GM18511 (cell line): ENCODE results near the gene UBE2J2.

Experiments used
- ATAC-seq: cut with Tn5 transposase; IDR thresholded peaks from one replicate; pipeline ENCODE4 v1.9.1; 2021; ENCODE audit warnings: mild to moderate bottlenecking, moderate library complexity; ENCODE audit not compliant: unreplicated experiment

The UBE2J2 gene

DNA sequence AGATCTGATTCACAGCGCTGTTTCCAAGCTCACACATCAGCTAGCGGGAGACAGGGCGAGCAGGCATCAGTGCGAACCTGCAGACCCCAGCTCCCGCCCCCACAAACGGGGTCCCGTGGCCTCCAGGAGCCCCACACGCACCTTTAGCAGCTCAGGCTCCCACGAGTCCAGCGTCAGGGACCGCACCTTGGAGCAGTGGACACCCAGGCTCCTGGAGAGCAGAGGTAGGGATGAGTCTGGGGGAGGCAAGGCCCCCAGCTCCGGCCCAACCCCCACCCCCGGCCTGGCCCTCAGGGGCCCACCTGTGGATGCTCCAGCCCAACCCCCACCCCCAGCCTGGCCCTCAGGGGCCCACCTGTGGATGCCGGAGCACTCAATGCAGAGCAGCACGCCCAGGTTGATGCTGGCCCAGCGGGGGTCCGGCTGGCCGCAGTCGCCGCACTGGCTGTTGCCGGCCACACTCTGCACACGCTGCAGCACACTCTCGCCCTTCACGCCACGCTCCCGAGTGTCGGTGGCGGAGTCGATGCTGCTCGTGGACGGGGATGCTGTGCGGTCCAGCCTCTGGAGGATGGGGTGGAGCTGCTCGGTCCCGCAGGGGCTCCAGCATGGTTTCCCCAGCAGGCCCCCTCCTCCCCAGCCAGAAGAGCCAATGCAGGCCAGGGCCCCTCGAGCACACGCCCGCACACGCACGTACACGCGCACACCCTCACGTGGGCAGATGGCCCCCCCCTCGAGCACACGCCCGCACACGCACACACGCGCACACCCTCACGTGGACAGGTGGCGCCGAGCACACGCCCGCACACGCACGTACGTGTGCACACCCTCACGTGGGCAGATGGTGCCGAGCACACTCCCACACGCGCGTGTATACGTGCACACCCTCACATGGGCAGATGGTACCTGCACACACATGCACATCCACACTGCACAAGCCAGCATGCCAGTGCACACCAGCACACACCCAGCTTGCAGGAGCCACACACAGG is 22.7 kb upstream of the UBE2J2 start:
- no peak for ATAC-seq

DNA sequence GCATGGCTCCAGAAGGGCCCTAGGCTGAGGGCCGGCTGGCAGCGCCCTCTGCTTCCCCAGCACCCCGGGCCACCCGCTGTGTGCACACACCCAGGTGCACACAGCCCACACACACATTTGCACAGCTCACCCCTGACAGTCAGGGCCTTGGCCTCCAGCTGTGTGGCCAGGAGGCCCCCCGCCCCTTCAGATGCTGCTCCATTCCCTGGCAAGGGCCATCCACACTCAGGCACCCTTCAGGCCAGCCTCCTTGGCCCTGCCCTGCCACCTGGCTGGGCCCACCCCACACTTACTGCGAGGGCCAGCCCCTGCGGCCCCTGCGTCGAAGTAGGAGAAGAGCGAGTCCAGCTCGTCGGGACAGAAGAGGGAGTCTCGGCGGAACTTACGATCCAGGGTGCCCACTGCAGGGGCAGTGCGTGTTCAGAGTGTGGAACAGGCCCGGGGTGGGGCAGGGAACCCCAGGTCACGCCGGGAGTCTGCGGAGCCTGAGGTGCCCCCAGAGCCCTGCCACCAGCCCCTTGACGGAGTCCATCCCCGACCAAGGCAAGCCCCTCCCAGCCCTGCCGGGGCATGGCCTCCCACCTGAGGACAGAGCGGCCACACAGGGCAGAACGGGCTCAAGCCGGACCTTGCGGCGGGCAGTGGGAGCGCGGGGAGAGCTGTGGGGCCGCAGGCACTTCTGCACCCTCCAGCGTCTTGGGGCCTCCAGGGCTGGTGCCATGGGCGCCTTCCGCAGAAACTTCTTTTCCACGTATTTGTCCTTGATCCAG is 21.7 kb upstream of the UBE2J2 start:
- ATAC-seq, result no peak

DNA sequence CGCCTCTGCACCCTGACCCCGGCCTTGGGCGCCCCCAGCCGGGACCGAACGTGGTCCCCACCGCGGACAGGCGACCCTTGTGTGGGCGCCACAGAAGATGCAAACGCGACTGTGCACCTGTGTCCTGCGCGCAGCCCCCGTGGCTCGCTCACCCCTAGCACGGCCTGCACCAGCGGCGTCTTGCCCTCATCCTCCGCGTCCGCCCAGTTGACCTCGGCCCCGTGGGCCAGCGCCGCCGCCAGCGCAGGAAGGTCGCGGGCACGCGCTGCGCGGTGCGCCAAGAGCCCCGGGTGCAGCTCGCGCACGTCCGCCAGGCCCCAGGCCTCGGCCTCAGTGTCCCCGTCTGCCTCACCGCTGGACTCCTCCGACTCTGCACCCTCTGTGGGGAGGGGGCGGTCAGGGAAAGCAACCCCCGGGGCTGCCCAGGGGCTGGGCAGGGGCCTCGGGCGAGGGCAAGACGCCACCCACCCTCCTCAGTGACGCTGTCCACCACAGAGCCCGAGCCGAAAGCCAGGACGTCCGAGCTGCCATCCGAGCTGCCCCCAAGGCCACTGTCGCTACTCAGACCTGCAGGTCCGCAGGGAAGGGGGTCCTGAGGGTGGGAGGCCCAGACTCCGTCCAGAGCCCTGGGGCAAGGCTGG is 20.7 kb upstream of the UBE2J2 start:
- ATAC-seq, result no peak

DNA sequence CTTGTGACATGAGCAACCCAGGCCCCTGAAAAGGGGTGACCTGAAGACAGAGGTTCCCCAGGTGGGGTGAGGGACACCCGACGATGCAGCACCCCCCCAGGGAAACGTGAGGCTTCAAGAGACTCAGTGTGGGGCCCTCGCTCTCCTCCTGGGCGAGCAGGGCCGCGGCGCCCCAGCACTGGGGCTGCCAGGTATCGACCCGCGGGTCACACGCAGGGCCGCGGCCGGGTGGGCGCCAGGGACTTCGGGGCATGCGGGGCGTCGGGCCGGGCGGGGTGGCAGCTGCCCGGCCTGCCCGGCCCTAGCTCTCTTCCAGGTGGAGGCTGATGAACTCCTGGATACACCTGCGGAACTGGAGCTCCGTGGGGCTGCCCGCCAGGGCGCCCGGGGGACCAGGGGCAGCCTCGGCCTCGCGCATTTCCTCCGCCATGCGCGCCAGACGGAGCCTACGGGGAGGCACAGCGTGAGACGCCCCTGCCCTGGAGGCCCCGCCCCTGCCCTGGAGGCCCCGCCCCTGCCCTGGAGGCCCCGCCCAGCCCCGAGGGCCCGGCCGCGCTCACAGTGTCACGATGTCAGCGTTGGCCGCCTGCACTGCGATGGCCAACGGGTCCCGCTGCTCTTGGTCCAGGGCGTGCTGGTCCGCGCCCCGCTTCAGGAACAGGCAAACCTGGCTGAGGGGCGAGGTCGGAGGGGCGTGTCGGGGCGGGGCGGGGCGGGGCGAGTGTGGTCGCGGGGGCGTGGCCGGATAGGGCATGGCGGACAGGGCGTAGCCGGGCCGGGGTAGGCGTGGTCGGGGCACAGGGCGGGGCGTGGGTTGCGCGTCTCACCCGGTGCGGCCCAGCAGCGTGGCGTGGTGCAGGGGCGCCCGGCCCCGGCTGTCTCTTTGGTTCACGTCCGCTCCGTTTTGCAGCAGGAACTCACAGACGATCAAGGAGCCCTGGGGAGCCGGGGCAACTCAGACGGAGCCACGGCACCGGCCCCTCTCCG is 19.9 kb upstream of the UBE2J2 start:
- no peak for ATAC-seq

DNA sequence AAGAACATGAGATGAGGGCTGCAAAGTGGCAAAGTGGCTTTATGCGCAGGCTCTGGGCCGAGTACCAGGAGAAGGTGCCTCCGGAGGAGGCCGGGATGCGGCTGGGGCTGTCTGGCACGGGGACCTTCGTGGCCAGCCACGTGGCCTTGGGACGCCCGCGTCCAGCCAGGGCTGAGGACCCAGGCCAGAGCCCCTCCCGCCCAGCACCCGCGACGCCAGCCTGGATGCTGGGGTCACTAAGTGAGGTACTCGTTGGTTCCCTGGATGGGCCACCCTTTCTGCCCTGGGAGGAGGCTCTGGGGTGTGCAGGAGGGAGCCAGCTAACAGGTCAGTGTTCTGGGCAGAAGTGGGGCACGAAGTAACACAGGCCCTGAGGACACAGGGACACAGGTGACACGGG is 19.2 kb upstream of the UBE2J2 start:
- no peak for ATAC-seq

DNA sequence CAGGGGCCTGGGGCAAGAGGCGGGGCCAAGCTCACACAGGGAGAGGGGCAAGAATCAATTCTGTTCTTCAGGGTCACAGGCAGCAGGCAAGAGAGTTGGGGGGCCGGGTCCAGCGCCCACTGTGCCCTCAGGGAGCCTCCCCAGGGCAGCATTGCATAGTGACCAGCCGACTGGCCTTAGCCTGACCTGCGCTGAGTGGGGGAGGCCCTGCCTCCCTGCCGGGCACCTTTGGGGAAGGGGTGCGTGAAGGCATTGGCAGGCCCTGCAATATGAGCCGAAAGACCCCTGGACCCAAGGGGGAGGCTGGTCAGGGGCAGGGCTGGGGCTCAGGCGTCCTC is 18.8 kb upstream of the UBE2J2 start:
- ATAC-seq, result no peak

DNA sequence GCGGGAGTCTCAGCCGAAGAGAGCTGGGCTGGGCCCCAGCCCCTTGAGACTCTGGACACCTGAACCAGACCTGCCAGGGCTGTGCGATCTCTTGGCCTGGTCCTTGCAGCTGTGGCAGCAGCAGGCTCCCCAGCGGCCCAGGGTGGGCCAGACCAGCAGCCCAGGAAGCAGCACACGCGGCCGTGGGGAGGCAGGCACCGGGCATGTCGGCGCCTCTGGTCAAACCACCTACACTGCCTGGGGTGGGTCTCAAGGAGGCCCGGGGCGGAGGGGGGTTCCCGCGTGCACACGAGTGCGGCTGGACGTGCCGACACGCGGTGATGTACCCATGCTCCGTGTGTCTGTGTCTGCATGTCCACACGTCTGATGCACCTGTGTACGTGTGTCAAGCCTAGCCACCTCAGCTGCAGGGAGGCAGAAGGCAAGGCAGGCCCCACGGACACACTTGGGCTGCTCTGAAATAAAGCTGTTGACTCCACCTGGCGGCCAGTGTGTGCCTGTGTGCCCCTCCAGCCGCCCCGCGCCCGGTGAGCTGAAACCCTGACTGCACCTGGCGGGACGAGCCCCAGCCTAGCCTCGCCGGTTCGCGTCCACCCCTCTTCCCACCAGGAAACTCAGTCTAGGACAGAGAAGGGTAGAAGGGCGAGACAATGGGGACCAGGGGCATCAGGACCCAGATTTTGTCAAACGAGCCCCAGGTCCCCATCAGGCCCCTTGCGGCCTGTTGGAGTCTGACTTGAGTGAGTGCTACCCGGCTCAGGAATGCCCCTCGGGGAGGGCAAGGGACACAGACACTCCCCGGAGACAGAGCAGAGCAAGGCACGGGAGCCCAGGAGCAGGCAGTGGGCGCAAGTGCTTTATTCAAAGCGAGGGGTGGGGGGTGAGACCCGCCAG is 18.1 kb upstream of the UBE2J2 start:
- peak; percentile 56 for ATAC-seq

DNA sequence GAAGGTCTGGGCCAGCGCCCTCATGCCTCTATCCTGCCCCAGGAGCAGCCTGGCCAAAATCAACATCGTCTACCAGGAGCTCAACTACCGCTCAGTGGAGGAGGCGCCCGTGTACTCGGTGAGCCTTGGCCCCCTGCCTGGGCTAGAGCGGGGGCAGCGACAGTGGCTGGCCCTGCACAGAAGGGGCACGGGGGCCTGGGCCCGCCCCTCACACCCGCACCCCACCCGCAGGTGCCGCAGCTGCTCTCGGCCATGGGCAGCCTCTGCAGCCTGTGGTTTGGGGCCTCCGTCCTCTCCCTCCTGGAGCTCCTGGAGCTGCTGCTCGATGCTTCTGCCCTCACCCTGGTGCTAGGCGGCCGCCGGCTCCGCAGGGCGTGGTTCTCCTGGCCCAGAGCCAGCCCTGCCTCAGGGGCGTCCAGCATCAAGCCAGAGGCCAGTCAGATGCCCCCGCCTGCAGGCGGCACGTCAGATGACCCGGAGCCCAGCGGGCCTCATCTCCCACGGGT is 17.4 kb upstream of the UBE2J2 start:
- no peak for ATAC-seq

DNA sequence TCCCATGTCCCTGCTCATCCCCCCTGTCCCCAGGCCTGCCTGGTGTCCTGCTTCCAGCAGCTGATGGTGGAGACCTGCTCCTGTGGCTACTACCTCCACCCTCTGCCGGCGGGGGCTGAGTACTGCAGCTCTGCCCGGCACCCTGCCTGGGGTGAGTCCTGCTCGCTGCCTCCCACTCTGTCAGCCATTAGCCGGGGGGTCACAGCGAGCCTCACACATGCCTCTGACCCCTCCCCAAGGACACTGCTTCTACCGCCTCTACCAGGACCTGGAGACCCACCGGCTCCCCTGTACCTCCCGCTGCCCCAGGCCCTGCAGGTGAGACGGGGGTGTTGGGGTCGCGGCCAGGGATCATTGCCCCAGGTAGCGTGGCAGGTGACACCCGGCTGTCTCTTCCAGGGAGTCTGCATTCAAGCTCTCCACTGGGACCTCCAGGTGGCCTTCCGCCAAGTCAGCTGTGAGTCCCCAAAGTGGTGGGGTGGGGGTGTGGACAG is 16.6 kb upstream of the UBE2J2 start:
- ATAC-seq, result no peak

DNA sequence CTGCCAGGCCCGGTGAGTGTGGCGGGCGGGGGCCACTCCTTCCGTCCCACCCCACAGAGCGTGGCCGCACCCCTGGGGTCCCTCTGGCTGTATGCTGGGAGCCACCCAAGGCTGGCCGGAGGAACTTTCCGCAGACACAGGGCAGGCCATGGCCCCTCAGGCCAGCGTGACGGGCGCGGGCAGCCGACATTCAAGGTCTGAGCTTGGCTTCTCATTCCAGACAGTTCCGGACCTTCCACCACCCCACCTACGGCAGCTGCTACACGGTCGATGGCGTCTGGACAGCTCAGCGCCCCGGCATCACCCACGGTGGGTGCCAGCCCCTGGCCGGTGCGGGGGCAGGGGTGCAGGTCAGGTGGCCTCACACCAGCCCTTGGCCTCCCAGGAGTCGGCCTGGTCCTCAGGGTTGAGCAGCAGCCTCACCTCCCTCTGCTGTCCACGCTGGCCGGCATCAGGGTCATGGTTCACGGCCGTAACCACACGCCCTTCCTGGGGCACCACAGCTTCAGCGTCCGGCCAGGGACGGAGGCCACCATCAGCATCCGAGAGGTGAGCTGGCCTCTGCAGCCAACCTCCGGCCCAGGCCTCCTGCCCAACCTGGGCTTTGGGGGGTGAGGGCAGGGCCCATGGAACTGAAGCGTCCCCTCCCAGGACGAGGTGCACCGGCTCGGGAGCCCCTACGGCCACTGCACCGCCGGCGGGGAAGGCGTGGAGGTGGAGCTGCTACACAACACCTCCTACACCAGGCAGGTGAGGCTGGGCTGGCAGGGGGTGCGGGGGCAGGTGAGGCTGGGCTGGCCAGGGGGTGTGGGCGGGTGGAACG is 13.8 kb upstream of the UBE2J2 start:
- ATAC-seq, result no peak

DNA sequence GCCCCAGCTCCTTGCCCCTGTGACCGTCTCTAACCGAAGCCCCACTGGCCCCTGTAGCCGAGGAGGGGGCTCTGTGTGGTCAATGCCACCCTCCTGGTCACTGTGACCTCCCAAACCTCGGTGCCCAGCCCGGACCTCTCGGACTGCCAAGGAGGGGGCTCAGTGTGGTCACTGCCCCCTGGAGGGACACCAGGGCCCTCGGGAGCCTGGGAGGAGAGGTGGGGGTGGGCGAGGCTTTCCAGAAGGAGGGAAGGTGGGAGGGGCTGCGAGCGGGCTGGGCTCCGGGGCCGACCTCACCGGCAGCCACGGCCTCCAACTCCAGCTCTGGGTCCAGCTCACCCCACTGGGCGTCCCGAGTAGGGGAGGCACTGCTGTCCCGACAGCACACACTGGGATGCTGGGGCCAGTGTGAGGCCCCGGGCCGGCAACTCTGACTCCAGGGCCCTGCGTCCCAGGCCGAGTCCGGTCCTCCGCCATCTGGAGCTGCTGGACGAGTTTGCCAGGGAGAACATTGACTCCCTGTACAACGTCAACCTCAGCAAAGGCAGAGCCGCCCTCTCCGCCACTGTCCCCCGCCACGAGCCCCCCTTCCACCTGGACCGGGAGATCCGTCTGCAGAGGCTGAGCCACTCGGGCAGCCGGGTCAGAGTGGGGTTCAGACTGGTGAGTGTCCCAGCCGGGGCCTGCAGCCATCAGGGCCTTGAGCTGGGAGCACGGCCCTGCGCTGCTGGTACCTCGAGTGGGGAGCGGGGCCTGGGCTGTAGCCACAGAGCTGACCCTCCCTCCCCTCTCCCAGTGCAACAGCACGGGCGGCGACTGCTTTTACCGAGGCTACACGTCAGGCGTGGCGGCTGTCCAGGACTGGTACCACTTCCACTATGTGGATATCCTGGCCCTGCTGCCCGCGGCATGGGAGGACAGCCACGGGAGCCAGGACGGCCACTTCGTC is 12.9 kb upstream of the UBE2J2 start:
- ATAC-seq, result no peak

DNA sequence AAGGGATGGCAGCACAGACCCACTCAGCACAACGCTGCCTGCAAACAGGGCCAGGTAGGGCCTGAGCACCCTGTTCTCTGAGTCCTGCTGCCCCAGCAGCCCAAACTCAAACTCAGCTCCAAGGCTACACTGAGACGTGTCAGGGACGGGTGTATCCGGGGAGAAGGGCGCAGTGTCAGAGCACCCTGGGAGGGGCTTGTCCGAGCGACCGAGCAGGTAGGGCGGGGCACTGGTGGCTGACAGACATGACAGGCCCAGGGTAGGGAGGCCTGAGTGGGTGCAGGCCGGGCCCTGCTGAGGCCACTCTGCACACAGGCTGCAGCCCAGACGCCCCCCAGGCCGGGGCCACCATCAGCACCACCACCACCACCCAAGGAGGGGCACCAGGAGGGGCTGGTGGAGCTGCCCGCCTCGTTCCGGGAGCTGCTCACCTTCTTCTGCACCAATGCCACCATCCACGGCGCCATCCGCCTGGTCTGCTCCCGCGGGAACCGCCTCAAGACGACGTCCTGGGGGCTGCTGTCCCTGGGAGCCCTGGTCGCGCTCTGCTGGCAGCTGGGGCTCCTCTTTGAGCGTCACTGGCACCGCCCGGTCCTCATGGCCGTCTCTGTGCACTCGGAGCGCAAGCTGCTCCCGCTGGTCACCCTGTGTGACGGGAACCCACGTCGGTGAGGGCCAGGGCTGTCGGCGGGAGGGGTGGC is 12.1 kb upstream of the UBE2J2 start:
- ATAC-seq, result no peak

DNA sequence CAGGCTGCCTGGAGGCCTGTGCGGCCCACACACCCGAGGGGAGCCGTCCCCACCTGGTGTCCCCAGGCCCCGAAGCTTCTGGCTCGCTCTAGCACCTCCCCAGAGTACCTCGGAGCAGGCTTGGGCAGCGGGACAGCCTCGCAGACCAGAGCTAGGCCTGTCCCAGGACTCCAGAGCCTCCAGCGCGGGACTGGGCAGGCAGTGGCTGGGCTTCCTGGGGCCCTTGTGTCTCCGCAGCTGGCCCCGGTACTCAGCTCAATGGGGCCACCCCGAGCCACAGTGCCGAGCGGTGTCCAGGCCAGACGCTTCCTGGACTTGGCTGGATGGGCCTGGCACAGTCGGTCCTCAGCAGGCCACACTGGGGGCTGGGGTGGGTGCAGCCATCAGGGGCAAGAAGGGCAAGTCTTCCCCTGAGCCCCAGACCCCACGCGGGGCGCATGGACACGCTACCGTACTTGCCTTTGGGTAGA is 11.5 kb upstream of the UBE2J2 start:
- no peak for ATAC-seq

DNA sequence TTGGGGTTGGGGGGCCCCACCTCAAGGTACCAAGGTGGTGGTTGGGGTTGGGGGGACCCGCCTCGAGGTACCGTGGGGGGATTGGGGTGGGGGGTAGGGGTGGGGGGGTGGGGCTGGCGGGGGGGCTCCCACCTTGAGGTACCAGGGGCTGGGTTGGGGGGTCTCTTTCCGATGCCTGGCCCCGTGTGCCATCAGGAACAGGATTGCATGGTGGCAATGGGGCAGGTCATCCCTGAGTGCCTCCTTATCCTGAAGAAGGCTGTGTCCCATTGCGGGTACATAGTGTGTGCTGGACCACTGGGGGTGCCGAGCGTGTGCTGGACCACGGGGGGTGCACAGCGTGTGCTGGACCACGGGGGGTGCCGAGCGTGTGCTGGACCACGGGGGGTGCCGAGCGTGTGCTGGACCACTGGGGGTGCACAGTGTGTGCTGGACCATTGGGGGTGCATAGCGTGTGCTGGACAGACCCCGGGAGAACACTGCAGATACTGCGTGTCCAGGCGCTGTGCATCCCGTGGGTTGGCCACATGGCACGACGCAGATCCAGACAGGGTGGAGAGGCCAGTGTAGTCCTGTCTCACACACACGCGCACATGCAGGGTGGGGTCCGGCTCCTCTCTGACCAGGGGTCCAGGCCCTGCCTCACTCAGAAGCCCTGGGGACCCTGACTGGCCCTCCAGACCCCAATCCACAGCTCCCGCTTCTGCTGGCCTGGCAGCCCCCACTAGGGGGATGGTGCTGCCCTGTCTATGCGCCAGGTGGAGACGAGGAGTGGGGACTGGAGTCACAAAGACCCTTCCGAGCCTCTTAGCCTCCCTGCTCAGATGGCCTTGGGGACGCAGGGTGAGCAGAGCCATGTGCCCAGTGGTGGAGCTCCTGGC is 10.8 kb upstream of the UBE2J2 start:
- no peak for ATAC-seq

DNA sequence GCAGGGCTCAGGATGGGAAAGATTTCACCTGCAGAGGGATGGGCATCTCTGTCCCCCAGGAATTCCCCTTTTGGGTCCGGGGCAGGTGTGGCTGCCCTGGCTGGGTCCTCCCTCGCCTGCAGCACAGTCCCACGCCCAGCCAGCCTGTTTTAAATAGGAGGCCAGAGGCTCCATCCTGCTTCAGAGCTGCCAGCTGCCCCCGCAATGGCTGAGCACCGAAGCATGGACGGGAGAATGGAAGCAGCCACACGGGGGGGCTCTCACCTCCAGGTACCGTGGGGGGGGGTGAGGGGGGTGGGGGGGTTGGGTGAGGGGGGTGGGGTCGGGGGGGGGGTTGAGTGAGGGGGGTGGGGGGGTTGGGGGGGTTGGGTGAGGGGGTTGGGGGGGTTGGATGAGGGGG is 10.2 kb upstream of the UBE2J2 start:
- ATAC-seq, result no peak
